Measurements from ENCODE around the gene CCDC33. TPM values are rescaled to one million over a fixed set of nuclear protein-coding genes. Genes with fewer than 3 reads are reported as not detected.

CCDC33 gene
- total RNA-seq, 1 experiment from 2014 or later, result 10.6 TPM

GRCh38 chr15:74385733-74386132 lies 149.6 kb downstream of the CCDC33 start (continued):
- TF ChIP-seq SOX15 (CRISPR knock-in tag; IDR thresholded peaks at IDR 0.05), result no peak
- no peak for TF ChIP-seq ATF2 (CRISPR knock-in tag; IDR thresholded peaks at IDR 0.05; ENCODE audit: borderline replicate concordance, low read depth)

Other genes starting within 250 kb of the CCDC33 start
- gene STOML1, start 244.0 kb upstream of the CCDC33 start, total RNA-seq (2021), result 5.0 to 5.5 TPM (median 5.4 TPM) in 3 replicates
- 39.0 to 47.7 TPM (median 40.5 TPM) in 3 replicates for gene PML, start 241.6 kb upstream of the CCDC33 start, total RNA-seq (2021)
- 3.1 to 6.0 TPM (median 5.7 TPM) in 3 replicates for gene GOLGA6A, start 153.8 kb upstream of the CCDC33 start, total RNA-seq (2021)
- gene ISLR2, start 105.7 kb upstream of the CCDC33 start, total RNA-seq (2021), result 8.1 to 9.4 TPM (median 8.9 TPM) in 3 replicates
- gene ISLR, start 62.6 kb upstream of the CCDC33 start, total RNA-seq (2021), result 0.50 to 0.63 TPM (median 0.62 TPM) in 3 replicates
- 20.1 to 23.2 TPM (median 21.7 TPM) in 3 replicates for gene STRA6, start 33.5 kb upstream of the CCDC33 start, total RNA-seq (2021)
- gene CYP11A1, start 131.3 kb downstream of the CCDC33 start, total RNA-seq (2021), result 3.4 to 4.1 TPM (median 3.8 TPM) in 3 replicates
- 13.7 to 17.9 TPM (median 14.2 TPM) in 3 replicates for gene SEMA7A, start 197.6 kb downstream of the CCDC33 start, total RNA-seq (2021)
- 62.1 to 70.1 TPM (median 70.1 TPM) in 3 replicates for gene UBL7, start 224.8 kb downstream of the CCDC33 start, total RNA-seq (2021)

Data from WTC11 (cell line).